NCI-H2227 (cell line): Measurements from ENCODE around the gene SLC8A3.

Source experiments
- DNase-seq: peaks from one replicate; lab custom pipeline; 2025; ENCODE audit not compliant: unreplicated experiment; lab: John Stamatoyannopoulos, UW

The SLC8A3 gene

DNA sequence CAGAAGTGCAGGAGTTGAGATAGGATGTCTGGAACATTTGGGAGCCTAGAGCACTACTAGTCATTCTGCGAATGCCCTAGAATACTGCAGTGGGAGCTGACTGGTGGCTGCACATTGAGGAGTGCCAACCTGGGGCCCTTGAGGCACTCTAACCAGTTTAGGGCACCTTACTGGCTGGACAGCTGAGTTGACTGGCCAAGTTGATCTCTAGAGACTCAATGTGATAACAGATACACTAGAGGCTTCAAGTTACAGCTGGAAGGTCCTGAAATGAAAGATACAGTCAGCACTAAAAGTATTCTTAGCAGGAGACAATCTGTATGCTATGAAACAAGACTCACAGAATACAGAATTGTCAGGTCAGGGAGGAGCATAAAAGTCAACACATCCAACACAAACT, 8.0 kb downstream of the SLC8A3 start:
- DNase-seq, result no peak

GRCh38 chr14:70177081-70177800, 11.5 kb downstream of the SLC8A3 start:
- no peak for DNase-seq

DNA sequence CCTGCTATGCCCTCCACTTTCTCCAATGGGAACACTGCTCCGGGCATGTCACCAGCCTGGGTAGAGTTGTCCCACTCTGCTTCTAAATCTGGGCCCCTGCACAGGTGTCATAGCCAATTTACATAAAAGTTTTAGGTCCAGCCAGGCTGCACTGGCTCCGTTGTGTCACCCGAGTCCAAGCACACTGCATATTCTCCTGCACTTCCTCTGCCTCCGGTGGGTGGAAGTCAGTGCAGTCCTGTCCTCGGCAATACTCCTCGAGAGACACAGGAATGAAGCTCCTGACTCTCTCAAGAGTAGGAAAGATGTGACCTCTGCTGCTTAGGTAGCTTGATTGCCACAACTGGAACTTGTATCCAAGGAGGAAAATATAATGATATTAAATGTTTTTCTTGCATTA, 15.2 kb downstream of the SLC8A3 start:
- DNase-seq, result no peak

DNA sequence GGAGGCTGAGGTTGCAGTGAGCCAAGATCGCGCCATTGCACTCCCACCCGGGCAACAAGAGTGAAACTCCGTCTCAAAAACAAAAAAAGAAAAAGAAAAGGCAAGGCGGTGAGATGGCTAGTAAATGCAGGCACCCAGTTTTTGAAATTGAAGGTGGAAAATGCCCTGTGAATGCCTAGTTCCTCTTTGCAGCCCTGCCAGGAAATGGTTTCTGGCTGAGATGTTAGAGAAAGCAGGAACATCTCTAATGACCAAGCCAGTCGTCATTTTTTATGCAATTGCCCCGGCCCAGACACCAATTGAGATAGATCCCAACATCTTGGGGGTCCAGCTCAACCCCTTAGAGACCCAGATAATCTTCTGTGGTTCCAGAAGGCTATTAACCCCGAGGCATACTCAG, 17.0 kb downstream of the SLC8A3 start:
- no peak for DNase-seq

DNA sequence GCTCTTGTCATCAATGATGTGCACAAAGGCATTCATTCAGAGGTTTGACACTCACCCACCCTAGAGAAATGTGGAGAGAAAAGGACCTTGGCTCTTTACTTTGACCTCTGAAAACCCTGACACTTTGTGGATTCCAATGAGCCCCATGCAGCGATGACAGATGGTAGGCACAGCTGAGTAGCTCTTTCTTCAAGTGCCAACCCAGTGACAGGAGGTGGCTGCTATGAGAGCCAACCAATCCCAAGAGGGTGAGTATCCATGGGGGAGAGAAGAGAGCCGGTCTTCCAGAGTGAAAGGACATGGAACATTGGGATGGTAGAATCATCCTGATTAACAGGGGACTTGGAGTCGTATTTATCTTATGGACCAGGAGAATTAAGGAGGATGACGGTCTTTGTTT, 17.8 kb downstream of the SLC8A3 start:
- no peak for DNase-seq

DNA sequence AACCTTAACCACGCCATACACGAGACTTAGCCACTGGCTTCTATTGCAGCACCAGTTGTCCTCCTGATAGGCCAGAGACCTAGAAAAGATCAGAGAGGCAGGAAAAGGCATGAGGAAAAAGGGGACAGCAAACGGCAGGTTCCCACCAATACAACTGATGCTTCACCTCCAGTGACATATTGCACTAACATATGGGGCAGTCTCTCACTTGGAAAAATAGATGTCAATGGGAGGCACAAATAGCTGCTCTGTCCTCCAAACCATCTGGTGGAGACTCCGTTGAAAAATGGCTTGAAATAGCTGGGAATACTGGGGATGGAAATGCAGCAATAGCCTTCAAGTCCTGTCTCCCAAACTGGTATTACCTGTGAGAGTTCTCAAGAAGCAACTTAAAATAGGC, 20.3 kb downstream of the SLC8A3 start:
- DNase-seq, result no peak

GRCh38 chr14:70166530-70167203, 22.1 kb downstream of the SLC8A3 start:
- DNase-seq, result no peak

- no peak for DNase-seq
Measured at GRCh38 chr14:70162358-70162757, 26.4 kb downstream of the SLC8A3 start.

GRCh38 chr14:70156592-70156991, 32.2 kb downstream of the SLC8A3 start:
- DNase-seq, result no peak

DNA sequence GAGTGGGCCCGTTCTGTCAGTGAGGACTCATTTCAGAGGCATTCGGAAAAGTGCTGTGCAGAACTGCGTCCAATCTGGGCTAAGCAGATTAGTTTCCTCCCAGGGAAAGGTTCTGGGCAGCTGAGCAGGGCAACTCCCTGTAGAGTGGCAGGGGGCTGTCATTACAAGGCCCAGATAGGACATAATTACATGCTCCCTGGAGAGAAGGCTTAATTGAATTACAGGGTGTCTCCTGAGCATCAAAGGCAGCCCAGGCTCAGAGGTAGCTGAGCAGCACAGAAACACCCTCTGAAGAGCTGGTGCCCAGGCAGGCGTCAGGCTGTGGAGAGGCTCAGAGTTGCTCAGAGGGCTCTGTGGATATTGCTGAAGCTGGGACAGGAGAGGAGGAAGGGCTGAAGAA, 36.0 kb downstream of the SLC8A3 start:
- peak; percentile 61 for DNase-seq

GRCh38 chr14:70152081-70152480, 36.7 kb downstream of the SLC8A3 start:
- no peak for DNase-seq

DNA sequence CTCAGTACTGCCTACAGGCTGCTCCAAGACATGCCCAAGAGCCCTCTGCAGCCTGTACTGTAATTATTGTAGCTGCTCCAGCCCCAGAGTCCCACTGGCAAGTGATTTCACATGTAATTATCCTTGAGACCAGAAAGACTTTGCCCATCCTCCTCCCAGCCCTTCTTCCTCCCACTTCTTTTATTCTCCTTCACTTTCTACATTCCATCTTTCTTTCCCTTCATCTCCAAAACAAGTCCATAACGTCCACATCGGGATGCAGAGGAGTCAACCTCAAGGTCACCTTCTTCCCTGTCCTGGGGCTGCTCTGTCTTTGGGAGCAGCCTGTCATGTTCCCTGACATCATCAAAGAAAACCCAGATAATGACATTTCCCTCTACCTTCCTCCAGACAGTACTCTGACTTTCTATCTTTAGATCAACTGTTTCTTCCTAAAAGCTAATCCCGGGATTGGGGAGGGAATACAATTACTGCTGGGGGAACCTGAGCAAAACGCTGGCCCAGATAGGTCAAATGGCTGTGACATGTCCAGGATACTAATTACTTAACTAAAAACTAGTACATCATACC, 39.1 kb downstream of the SLC8A3 start:
- peak; percentile 56 for DNase-seq

DNA sequence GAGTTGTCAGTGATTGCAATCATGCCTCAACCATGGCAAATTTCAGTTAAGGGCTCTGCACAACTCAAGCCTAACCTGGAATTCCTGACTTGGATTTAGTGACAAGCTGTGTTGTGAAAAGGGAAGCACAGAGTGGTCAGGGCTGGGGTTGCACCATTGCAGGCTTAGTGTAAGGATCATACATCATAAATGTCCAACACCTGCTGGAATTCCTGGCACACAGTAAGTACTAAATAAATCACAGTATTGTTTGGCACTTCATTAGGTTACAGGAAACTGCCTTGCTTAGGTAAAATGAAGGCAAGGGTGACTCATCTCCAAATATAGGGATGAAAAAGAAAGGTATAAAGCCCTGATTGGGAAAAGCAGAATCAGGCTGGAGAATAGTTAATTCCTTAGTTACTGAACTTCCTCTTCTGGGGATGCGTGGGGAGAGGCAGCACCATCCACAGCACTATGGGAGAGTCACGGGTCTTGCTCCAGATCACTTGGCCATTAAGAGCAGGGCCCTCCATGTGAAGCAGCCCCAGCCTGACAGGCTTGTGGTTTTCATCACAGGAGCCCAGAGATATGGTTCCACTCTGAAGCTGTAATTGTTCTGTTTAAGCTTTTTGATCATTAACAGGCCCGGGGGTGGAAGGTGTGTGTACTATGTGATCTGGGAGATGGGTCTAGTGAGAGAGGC, 39.7 kb downstream of the SLC8A3 start:
- DNase-seq, result no peak

DNA sequence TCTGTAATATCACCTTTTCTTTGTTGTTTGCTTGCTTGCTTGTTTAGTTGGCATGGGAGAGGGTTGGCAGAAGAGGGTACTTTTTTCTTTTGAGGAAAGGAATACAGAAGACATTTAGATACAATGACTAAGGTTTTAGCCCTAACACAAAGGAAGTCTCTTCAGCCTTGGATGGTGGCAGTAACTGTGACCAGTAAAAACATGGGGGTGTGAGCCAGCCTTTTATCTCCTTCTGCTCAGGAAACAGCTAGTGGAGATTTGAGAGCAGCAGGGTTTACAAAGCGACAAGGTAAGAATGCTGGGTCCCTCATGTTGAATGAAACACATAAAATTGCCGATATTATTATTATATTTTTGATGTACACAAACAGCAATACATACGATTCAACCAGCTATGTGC, 40.4 kb downstream of the SLC8A3 start:
- DNase-seq, result no peak

GRCh38 chr14:70144046-70144445, 44.7 kb downstream of the SLC8A3 start:
- no peak for DNase-seq

DNA sequence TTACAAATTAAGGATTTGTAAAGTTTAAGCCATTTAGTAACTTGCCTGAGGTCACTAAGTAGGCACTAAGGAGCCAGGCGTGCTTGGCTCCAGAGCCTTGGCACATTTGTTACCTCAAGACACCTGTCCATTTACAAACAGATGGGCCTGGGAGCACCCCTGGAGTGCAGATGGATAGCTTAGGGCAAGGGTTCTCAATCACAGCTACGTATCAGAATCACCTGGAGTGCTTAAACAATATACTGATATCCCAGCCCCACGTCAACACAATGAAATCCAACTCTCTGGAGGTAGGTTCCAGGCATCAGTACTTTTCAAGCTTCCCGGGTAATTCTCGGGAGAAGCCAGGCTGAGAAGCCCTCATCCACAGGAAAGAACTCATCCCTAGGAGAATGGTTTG, 45.4 kb downstream of the SLC8A3 start:
- no peak for DNase-seq

- DNase-seq, result no peak
Measured at GRCh38 chr14:70140614-70141013, 48.1 kb downstream of the SLC8A3 start.

DNA sequence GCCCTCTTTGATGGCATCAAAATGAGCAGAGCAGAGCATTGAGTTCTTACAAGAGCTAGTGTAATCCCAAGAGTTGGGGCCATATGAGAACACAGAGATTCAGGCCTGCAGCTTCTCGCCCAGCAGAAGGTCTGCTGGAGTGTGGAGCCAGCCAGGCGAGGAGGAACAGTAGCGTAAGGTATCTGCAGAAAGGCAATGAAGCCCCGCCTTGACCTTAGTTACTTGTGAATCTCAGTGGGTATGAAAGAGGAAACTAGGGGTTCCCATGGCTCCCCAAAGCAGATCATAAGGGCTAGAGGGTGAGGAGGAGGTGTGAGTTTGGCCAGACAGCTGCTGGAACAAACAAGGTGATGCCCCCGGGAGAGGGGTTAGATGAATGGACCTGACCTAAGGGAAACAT, 49.4 kb downstream of the SLC8A3 start:
- DNase-seq, result no peak

- DNase-seq, result no peak
Measured at GRCh38 chr14:70137788-70138187, 51.0 kb downstream of the SLC8A3 start.

DNA sequence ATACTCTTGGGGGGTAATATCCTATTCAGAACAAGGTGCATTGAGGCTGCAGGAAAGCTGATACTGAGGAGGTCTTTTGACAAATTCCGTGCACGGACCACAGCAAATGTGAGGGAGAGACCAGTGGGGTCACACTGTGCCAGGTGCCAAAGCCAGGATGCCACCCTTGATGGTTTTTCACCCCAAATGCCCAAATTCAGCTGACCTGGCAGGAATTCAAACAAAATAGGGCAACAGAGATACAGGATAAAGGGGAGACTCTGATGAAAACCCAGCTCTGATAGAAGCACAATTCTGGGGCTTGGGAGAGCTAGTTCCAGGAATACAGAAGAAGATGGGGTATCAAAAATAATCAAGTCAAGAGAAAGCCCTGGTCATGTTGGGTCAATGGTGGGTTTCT, 55.3 kb downstream of the SLC8A3 start:
- no peak for DNase-seq

GRCh38 chr14:70130482-70130881, 58.3 kb downstream of the SLC8A3 start:
- DNase-seq, result peak; percentile 83

DNA sequence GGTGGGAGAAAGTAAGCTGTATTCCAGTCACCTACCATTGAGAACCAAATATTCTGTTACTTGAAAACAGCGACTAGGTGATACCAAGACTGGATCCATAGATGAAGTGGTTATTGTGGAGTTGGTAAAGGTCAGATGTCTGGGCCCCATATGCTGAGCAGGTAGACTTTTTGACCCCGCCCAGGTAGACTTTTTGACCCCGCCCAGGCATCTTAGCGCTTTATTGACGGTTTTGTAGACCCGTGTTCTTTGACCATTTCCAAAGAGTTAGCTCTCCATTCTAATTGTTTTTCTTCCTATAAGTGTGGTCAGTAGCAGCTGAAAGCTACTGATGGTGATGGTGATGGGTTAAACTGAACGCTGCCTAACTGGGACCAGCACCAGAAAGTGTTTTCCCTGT, 61.6 kb downstream of the SLC8A3 start:
- DNase-seq, result no peak
